A549 (cell line): ENCODE measurements around the gene CAMK1G.

Experiments used
- EP300 ChIP-seq, 2 experiments: fragments of >200 bp; sonication (Bioruptor Twin); formaldehyde crosslinking; IDR thresholded peaks; 2 replicates in 1 of 2; 3 replicates in 1 of 2; pipeline ENCODE4 v1.6.1; 2016 to 2017
- ZNF302 ChIP-seq: fragments of 250-450 bp; sonication (Bioruptor Pico); IDR thresholded peaks from 2 replicates; pipeline ENCODE4 v1.9.0; 2021; ENCODE audit warnings: inconsistent platforms, mild to moderate bottlenecking, moderate library complexity
- TF ChIP-seq, protein P1 (sequence below): fragments of >200 bp; sonication (Bioruptor Twin); formaldehyde crosslinking; IDR thresholded peaks from 3 replicates; pipeline ENCODE4 v1.5.1; 2016

DNA sequence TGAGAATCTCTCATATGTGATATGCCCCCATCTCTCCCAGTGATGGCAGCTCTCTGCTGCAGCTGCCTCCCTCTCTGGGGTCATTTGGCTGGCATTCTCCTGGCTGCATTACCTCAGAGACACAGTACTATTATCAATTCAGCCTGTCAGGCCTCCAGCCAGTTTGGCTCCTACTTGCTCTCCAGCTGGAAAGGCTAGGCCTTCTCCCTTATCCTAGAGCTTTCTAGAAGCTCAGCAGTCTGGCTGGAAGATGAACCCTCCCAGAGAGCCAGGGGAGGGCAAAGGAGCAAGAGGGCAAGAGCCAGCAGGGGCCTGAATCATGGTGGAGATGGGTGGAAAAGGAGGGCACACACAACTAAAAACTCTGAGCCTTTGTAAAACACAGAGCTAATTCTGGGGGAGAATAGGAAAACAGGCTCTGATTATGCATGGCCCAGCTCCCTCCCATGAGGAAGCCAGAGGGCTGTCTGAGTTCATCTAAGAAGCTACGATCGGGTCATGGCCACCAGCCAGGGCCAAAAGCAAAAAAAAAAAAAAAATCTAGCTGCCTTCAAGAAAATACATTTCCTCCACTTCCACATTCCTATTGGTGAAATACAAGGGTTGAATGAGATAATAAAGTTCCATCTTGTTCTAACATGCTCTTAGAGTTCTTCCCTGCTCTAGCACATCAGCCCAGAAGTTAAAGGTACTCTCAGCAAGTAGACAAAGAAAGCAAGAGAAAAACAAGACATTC is 59.9 kb downstream of the CAMK1G start:
- TF ChIP-seq, protein P1, sequence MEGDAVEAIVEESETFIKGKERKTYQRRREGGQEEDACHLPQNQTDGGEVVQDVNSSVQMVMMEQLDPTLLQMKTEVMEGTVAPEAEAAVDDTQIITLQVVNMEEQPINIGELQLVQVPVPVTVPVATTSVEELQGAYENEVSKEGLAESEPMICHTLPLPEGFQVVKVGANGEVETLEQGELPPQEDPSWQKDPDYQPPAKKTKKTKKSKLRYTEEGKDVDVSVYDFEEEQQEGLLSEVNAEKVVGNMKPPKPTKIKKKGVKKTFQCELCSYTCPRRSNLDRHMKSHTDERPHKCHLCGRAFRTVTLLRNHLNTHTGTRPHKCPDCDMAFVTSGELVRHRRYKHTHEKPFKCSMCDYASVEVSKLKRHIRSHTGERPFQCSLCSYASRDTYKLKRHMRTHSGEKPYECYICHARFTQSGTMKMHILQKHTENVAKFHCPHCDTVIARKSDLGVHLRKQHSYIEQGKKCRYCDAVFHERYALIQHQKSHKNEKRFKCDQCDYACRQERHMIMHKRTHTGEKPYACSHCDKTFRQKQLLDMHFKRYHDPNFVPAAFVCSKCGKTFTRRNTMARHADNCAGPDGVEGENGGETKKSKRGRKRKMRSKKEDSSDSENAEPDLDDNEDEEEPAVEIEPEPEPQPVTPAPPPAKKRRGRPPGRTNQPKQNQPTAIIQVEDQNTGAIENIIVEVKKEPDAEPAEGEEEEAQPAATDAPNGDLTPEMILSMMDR = no peak
- TF ChIP-seq EP300 (IDR thresholded peaks at IDR 0.05) = no peak
- no peak for TF ChIP-seq ZNF302
